ENCODE measurements around the gene TBC1D9B.

- TF ChIP-seq EZH2phosphoT487 (IDR thresholded peaks at IDR 0.05; ENCODE audit: borderline replicate concordance) = no peak
- TF ChIP-seq CTCF (IDR thresholded peaks at IDR 0.05 in 2 of 3, conservative IDR thresholded peaks at IDR 0.05 in 1 of 3; ENCODE audit: borderline replicate concordance in 1 of 3, insufficient read depth in 1 of 3, low read depth in 2 of 3, low read length in 2 of 3) = no peak
- no peak for TF ChIP-seq CEBPB (IDR thresholded peaks at IDR 0.05; ENCODE audit: low read depth)
- TF ChIP-seq YY1 (IDR thresholded peaks at IDR 0.05; ENCODE audit: extremely low read depth, insufficient replicate concordance, low read depth, low read length) = no peak
- TF ChIP-seq ZNF274 (IDR thresholded peaks at IDR 0.05; ENCODE audit: low read depth, low read length) = no peak
- TF ChIP-seq ATF3 (IDR thresholded peaks at IDR 0.05) = no peak
- no peak for TF ChIP-seq RAD21 (IDR thresholded peaks at IDR 0.05; ENCODE audit: low read depth)
- TF ChIP-seq POLR2AphosphoS5 (IDR thresholded peaks at IDR 0.05; ENCODE audit: low read depth, low read length) = no peak; the same call in none of the 2 replicates
Measured at GRCh38 chr5:179837076-179838011, 70.4 kb downstream of the TBC1D9B start.

All from HCT116 (cell line).